GM18508 (cell line): ENCODE results near the gene GAS2.

Experiments
- ATAC-seq: cut with Tn5 transposase; IDR thresholded peaks from one replicate; pipeline ENCODE4 v1.9.1; 2021; ENCODE audit warnings: moderate number of reproducible peaks; ENCODE audit not compliant: insufficient read depth, unreplicated experiment

Gene GAS2

DNA sequence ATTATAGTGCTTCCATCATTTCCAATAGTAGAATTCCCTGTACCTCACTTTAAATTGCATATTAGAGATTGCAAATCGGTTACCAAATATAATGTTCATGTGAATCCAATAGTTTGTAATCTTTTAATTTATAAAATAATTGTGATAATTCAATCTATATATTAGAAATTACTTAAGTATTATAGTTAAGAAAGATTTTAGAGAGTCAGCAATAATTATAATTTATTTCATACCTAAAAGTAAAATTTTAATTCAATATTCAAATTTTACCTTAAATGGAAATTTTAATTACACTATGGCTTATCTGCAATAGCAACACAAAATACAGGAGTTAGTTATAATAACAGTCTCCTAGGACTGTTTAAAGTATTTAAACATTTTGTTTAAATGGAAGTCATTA, 180.3 kb downstream of the GAS2 start:
- no peak for ATAC-seq

DNA sequence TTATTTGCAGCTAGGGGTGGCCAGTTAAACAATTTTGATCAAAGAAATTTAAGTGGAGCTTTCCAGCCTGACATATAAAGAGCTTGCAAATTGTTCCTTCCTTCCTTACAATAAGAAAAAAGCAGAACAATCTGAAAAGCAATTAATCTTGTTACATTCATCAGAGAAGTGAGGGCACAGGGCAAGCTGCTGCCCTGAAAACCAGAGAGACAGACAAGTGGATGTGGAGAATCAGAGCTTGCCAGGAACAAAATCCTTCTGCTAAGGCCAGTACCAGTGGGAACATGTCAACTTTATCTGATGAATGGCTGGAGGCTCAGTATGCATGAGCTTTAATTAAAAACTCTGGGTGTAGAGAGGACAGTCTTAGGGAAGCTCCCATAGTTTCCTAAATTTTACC, 185.1 kb downstream of the GAS2 start:
- ATAC-seq, result no peak

DNA sequence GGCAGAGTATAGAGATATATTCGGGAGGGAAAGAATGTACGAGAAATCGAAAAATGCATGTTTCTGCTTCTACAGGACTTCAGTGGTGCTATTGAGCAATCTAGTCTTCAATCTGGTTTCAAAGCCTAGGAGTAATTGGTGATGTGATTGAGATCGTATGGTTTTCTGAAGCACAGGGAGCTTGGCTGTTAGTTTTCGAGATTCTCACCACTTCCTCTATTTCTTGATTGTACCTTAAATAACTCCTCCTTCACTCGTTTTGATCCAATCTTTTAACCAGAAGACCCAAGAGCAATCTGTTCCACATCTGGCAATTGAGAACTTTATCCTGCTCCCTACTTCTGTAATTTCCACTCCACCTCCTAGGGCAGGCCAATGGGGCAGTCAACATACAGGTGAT, 193.3 kb downstream of the GAS2 start:
- ATAC-seq, result no peak

DNA sequence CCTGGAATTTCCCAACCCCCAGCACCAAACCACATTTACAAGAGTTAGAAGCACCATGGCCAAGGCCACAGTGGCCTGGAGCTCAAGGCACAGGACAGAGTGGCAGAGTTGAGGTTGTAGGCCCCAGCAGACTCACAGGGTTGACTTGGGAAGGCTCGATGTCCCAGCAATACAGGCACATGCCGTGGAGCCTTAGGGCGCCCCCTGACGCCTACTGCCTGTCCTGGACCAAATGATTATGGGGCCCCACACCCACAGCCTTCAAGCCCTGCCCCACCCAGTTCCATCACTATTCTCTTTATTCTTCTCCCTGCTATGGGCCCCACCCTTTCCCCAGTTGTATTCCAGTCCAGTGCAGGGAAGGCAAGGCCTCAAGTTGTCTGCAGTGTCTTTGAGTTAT, 193.8 kb downstream of the GAS2 start, which contains the start of gene CCDC179:
Gene CCDC179, minus strand, starts transcription at position 234 of the 400 bp plus-strand sequence. Its CDS starts 53 bp downstream, at position 181.
- ATAC-seq, result no peak
